NB4 (cell line): ENCODE data around the gene DAB1.

Source experiments
- DNase-seq: peaks from one replicate; pipeline ENCODE4 v3.0.0; 2010; ENCODE audit warnings: low read depth
- H3K4me3 ChIP-seq: one replicate; pipeline ENCODE4 v1.5.1; 2011; ENCODE audit warnings: mild to moderate bottlenecking, low read depth, low read length, moderate library complexity
- CTCF ChIP-seq: IDR thresholded peaks from one replicate; pipeline ENCODE4 v1.5.1; 2012; ENCODE audit warnings: low read depth, low read length
- MAX ChIP-seq: IDR thresholded peaks from 2 replicates; pipeline ENCODE4 v1.6.1; 2011; ENCODE audit warnings: low read depth, low read length
- MYC ChIP-seq: IDR thresholded peaks from 2 replicates; pipeline ENCODE4 v1.6.1; 2011; ENCODE audit warnings: low read depth, low read length
- POLR2A ChIP-seq: IDR thresholded peaks from 2 replicates; pipeline ENCODE4 v1.6.1; 2011; ENCODE audit warnings: mild to moderate bottlenecking; ENCODE audit not compliant: insufficient read length; ENCODE audit errors: extremely low read depth

Gene DAB1

GRCh38 chr1:57311006-57311405 is 112.9 kb downstream of the DAB1 start:
- H3K4me3 ChIP-seq, result no peak overlapping the region
- TF ChIP-seq MAX (no peak), CTCF (no peak), MYC (no peak), POLR2A (no peak)
- no peak for DNase-seq

- H3K4me3 ChIP-seq, result no peak overlapping the region
- TF ChIP-seq POLR2A, result no peak
- TF ChIP-seq CTCF, result no peak
- TF ChIP-seq MAX, result no peak
- no peak for TF ChIP-seq MYC
- no peak for DNase-seq
Observed at GRCh38 chr1:57309630-57310029, 114.2 kb downstream of the DAB1 start.

GRCh38 chr1:57307392-57308170 is 116.3 kb downstream of the DAB1 start:
- peak; percentile 49 for DNase-seq

GRCh38 chr1:57304591-57304990 is 119.3 kb downstream of the DAB1 start:
- H3K4me3 ChIP-seq, result no peak overlapping the region
- no peak for DNase-seq
- TF ChIP-seq MAX, result no peak
- TF ChIP-seq CTCF, result no peak
- TF ChIP-seq POLR2A, result no peak
- TF ChIP-seq MYC, result no peak

More at GRCh38 chr1:57307392-57308170, 116.3 kb downstream of the DAB1 start:
- no peak overlapping the region for H3K4me3 ChIP-seq
- no peak for TF ChIP-seq POLR2A
- TF ChIP-seq CTCF, result no peak
- TF ChIP-seq MAX, result no peak
- no peak for TF ChIP-seq MYC

GRCh38 chr1:57302812-57303596 is 120.9 kb downstream of the DAB1 start:
- TF ChIP-seq CTCF (no peak), MAX (no peak), MYC (no peak), POLR2A (no peak)
- H3K4me3 ChIP-seq, result no peak overlapping the region
- no peak for DNase-seq
